ENCODE measurements around the gene TMEM86B.

- no peak for TF ChIP-seq POLR2A (IDR thresholded peaks at IDR 0.05; ENCODE audit: low read depth, low read length)
- TF ChIP-seq TAF1 (IDR thresholded peaks at IDR 0.05; ENCODE audit: low read depth, low read length) = no peak
These were observed 2.2 kb upstream of the TMEM86B start for GRCh38 chr19:55230780-55231179.
